NCI-H510A (cell line): Measurements from ENCODE around the gene ATG10.
"Not testable (repeated sequence)": the region's sequence is repeated elsewhere in the genome, so short reads cannot be mapped to it uniquely, and the experiment has no call there.

ENCODE experiments used
- DNase-seq: peaks from one replicate; lab custom pipeline; 2025; lab: John Stamatoyannopoulos, UW

Gene ATG10

DNA sequence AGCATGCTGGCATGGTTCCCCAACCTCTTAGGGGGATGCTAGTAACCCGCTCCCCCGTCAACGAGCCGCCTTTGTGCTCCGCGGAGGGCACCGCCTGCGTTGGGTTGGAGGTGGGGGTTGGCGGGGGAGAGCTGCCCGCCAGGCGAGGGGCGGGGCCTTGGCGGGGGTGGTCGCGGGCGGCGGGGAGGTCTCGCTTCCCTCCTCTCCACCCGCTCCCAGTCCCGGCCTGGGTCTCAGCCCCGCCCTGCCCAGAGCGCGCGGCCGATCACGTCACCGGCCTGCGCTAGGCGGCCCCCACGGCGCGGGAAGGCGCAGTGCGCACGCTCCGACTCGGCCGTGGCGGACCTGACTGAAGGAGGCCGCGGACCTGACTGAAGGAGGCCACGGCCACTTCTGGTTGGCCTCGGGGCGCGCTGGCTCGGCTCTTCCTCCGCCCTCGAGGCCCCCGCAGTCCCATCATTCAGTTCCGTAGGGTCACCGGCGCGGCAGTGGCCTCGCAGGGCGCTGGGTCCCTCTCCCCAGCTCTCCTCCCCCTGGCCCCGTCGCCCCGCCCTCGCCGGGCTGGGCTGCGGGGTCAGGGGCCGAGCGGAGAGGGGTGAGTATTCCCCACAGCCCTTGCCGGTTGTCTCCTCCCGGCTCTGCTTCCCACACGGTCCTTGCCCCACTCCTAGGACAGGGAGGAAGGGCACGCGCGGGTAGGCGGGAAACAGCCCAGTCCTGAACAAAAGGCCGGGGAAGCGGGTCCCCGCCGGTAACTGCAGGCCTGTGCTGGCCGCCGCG lies at the start of gene ATG10:
Gene ATG10, plus strand, starts transcription at position 312 of the 780 bp plus-strand sequence. CDS start 15,548 bp downstream, outside the sequence.
- peak; percentile 81 for DNase-seq

DNA sequence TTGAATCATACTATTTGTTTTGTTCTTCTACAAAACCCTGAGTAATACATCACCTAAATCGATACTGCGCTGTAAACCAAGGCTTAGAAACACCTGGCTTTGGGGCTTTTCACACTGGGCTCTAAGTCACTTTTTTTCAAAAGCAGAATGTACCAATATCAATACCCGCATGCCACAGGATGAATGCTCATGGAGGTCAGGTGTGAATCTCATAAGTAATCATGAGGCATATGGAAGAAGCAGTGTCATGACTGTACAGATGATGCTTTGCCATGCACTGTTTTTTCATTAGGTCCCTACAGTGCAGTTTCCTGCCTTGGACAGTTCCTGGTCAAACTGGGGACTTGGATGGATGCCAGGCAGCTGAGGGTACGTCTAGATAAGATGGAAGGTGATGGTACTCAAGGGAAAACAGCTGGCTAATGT lies 49.0 kb upstream of the ATG10 start:
- peak; percentile 10 for DNase-seq

DNA sequence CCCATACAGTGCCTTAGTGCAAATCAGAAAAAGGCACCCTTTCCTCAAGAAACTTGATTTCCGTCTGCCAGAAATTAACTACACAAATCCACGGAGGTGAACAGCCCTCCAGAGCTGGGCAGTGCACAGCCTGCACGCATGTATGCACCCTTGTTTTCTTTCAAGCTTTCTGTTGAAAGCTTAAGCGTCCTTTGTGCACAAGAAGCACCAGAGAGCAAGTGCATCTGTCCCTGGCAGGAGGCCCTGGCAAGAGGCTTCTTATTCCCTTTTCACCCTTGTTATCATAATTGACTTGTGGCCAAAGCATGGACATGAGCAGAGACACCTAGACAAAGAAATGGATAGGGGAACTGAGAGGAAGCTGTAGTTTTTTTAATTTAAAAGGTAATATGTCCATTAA lies 47.4 kb upstream of the ATG10 start:
- no peak for DNase-seq

DNA sequence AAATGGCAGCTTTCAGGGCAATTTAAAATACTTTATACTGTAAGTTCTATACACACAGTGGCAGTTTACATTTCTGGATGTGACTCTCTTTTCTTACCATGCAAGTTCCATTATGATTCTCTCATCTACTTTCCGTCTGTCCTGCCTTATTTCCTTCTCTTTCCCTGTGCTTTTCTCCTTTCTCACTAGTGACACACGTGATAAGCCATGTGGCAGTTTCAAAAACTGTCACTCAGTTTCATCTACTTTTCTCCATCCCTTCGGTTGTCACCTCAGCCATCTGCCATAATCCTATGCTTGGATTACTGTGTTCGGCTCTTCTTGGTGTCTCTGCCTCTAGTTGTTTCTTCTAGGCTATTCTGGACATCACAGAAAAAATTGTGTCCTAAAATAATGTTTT lies 46.8 kb upstream of the ATG10 start:
- DNase-seq = no peak

DNA sequence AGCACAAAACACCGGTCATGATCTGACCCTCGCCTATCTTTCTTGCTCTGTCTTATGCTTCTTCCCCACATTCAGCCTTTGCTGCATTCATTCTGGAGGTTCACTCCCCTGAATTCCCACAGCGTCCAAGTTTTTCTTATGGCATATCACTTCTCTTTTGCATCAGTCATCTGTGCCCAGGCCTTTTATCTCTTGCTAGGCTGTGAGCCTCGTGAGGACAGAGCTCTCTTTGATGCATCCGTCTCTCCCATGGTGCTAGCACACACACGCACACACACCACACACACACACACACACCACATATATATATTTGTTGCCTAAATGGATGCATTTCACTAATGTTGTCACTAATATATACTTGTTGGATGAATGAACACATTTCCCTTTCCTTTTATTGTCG lies 45.8 kb upstream of the ATG10 start:
- no peak for DNase-seq

DNA sequence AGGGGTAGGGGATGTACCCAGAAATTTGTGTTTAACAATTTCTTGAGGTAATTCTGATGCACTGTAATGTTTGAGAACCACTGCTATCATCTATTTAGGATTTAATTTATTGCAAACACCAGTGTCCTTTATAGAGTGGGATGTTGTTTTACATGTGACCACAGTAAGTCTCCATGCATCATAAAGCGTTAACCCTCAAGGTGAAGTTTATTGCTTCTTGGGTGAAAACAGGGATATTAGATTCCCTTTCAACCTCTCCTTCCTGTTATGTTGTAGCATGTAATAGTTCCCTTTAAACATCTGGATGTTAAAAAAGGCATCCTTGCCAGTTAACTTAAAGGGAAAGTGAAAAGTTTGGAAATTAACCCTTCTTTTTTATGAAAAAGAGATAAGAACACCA lies 35.8 kb upstream of the ATG10 start:
- DNase-seq = no peak

DNA sequence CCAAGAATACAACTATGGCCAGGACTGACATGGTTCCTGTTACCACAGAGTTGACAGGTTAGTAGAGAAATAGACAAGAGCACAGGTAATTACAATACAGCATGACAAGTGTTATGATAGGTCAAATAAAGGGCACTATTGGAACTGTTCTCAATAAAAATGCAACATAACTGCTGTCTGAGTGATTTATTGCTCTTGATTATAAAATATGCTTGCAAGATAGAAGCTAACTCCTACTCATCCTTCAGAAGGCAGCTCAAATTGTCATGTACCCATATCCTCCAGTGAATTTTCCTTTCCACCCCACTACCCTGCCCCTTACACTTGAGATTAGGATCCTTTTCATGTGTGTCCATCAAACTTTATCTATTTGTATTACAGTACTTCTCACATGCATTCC lies 35.1 kb upstream of the ATG10 start:
- DNase-seq = no peak

DNA sequence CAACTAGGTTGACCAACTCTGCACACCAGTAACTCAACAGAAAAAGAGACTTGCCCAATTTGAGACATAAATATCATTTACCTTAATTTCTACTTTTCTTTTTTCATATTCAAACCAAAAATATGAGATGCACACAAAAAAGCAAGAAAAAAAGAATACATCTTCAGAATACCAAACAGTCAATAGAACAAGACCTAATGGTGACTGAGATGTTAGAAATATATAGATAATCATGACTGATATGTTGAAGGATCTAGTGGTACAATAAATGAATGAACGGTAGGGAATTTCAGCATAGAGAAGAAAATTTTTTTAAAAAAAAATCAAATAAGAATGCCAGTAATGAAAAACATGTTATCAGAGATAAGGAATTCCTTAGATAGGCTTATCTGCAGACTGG lies 29.1 kb upstream of the ATG10 start:
- no peak for DNase-seq

DNA sequence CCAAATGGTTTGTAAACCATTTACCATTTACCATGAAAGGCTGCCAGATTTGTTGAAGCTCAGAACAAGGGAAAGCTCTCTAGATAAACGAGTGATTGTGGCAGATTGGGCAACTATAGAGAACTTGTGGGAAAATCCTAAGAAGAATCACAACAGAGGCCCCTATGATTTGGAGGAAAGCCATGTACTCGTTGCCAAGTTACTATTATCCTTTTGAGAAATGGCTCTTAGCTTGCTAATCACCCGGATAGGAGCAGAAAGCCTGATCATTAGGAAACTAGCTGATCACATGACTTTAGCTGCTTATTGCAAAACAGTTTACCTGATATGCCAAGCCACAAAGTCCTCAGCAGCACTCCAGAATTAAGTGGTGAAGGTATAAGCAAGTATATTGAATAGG lies 23.5 kb upstream of the ATG10 start:
- no peak for DNase-seq

DNA sequence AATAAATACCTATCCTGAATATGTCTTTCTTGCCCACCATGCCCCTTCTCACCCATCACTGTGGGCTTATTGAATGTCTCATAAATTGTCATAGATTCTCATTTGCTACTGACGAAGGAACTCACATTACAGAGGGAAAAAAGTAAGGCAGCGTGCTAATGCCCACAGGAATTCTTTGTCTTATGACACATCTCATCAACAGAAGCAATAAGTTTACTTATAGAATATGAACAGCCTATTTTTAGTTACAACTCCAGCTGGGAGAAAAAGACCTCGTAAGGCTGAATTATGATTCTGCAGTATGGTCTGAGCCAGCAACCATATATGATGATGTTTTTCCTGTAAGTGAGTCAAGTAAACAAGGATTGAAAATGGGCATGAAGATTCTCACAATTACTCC lies 22.4 kb upstream of the ATG10 start:
- DNase-seq = no peak

DNA sequence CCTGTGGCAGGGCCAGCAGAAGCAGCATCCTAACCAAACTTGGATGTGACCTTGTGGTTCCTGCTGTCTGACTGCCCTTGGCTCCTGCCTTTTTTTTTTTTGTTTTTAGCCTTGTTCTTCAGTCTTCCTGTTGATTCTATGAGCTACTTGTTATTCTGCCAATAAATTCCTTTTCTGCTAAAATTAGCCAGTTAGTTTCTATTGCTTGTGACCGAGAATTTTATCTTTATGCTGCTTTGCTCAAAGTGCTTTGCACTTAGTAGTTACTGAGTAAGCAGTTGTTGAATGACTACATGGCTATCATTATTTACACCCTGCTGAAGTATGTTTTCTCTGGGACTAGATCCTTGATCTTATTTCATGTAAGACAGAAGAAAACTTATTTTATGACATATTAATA lies 20.8 kb upstream of the ATG10 start:
- no peak for DNase-seq

DNA sequence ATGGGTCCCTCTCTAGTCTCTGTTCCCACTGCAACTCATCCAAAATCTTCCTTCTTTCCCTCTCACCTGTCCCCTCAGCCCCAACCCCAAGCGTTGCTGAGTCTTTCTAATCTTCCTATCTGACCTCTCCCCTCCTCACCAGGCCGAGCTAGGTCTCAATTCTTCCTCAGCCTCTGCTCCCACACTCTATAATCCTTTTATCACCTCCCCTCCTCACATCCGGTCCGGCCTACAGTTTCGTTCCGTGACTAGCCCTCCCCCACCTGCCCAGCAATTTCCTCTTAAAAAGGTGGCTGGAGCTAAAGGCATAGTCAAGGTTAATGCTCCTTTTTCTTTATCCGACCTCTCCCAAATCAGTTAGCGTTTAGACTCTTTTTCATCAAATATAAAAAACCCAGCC lies 17.0 kb upstream of the ATG10 start:
- not testable (repeated sequence) for DNase-seq

DNA sequence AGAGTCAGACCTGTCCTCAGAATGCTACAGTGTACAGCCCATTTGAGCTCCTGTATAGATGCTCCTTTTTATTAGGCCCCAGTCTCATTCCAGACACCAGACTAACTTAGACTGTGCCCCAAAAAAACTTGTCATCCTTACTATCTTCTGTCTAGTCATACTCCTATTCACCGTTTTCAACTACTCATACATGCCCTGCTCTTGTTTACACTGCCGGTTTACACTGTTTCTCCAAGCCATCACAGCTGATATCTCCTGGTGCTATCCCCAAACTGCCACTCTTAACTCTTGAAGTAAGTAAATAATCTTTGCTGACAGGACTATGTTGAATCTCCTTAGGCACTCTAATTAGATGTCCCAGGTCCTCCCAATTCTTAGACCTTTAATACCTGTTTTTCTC lies 13.7 kb upstream of the ATG10 start:
- DNase-seq = not testable (repeated sequence)

DNA sequence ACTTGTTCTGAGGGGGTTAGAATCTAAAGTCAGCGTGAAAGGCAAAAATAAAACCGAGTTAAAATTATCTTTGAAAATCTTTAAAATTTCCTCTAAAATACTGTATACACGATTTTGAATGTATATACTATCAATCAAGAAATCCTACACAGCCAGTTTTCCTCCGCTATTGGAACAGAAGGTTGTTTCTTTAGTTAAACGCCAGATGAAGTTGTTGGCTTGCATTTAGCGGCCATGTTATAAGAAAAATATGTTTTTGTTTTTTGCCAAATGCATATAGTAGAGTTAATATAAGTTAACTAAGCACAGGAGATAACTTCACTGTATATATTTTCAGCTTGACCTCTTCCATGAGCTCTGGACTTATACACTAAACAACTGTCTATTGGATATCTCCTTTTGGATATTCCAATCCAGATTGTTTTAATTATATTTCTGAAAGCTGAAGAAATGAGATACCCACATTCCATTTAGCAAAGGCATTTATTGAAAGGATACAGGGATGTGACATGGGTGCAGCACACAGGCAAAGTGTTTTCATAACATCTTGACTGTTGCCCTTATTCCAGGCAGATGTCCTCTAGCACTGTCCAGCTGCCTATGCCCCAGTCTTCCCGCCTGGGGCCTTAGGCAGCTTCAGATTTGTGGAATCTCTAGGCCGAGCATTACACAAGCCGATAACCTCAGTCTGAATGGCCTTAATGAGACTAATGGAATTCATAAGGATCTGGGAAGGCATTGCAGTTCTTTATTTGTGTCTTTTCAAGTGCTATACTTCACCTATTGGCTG lies 10.0 kb upstream of the ATG10 start:
- DNase-seq = no peak

DNA sequence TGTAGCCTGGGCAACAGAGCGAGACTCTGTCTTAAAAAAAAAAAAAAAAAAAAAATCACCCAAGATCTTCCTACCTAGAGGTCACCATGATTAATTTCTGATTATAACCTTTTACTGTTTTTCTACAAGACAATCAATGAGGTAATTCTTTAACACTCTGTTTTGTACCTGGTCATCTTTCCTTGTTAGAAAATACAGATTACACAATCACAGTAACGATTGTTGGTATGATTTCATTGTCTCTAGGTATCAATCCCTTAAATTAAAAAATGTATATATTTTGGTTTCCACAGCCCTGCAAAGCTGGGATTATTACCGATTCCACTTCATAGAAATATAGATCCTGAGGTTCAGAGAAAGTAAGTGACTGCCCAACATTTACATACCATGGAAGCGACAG lies 8.3 kb upstream of the ATG10 start:
- DNase-seq = no peak

DNA sequence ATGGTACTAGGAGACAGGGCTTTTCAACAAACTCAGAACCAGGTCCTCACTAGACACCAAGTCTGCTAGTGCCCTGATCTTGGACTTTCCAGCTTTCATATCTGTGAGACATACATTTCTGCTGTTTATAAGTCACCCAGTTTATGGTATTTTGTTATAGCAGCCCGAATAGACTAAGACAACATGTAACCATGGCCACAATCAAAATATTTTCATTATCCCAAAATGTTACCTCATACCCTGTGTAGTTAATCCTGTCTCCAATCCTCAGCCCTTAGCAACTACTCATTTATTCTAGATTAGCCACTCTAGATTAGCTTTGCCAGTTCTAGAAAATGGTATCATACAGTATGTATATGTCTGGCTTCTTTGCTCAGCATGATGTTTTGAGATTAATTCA lies 6.3 kb upstream of the ATG10 start:
- no peak for DNase-seq

DNA sequence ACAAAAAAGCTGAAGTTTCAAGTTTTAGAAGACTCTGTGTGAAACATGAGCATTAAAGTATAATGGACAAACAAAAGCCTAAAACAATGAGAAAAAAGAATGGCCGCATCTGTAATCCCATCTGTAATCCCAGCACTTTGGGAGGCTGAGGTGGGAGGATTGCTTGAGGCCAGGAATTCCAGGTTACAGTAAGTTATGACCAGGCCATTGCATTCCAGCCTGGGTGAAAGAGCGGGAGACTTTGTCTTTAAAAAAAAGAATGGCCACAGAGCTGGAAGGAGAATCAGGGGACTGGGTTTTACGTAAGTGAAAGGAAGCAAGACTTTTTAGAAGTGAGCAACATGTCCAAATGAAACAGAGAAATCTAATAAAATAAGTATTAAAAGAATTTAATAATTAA lies 2.6 kb upstream of the ATG10 start:
- no peak for DNase-seq

DNA sequence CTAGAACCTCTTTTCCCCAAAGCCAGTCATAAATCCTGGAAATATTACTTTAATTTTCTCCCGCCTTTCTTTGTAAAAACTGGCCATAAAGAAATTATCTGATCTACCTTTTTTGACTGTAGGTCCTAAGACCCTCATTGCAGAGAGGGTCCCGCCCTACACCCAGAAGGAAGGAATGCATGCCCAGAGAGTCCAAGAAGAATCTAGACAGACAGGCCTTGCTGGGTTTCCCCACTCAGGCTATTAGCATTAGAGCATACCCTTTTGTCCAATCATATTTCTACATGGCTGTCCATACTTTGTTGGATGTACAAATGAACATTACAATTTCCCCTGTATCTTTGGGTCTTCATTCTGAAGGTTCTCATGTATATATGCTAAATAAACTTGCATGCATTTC lies 1.9 kb upstream of the ATG10 start:
- no peak for DNase-seq

DNA sequence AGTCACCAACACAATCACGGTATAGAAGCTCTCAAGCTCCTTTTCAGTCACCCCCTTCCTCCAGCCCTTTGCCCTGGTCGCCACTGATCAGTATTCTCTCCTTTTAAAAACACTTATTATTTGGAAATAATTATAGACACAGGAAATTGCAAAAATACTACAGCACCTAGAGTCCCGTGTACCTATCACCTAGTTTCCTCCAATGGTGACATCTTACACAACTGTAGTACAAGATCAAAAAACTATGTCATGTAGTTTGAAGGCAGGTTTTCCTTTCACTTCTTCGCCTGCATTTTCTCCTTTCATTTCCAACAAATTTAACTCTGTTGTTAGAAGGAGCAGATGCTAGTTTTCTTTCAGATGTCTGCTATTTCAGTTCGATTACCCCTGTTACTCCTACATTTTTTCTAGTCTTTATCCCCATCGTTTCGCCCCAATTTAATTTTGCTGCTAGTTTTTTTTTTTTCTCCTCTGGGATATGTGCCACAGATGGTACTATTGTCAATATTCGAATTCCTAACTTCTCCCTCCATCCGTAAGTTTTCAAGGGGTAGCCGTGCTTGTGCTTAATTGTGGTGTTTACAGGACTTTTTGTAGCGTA lies 612 bp upstream of the ATG10 start:
- DNase-seq = no peak

DNA sequence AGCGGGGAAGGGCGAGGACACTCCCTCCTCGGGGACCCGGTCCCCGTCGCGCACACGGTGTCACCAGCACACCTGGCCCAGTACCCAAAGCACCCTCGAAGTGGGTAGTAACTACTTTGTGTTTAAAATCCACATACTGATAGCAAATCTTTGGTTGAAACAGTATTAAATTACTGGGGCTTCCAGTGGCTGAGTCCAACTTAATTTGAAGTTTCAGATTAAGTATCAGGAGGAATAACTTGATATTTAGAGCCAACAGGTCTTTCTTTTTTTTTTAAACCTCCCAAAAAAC lies 615 bp downstream of the ATG10 start:
- DNase-seq = no peak

DNA sequence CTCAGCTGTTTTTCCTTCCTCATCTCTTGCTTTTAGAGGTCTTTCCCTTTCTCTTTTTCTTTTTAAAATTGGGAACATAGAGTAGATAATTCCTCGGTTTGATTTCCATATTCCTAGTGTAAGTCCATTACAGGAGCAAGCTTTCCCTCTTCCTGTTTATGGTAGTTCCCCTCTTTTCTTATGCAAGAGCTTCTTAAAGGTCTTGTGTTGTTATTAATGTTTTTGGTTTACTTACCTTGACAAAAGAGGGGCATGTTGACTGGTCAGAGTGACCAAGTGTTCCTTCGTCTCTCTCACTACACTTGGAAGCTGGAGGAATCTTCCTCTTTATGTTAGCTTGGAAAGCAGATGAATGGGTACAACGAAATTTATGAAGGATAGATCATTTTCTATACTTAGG lies 8.3 kb downstream of the ATG10 start:
- DNase-seq = no peak

DNA sequence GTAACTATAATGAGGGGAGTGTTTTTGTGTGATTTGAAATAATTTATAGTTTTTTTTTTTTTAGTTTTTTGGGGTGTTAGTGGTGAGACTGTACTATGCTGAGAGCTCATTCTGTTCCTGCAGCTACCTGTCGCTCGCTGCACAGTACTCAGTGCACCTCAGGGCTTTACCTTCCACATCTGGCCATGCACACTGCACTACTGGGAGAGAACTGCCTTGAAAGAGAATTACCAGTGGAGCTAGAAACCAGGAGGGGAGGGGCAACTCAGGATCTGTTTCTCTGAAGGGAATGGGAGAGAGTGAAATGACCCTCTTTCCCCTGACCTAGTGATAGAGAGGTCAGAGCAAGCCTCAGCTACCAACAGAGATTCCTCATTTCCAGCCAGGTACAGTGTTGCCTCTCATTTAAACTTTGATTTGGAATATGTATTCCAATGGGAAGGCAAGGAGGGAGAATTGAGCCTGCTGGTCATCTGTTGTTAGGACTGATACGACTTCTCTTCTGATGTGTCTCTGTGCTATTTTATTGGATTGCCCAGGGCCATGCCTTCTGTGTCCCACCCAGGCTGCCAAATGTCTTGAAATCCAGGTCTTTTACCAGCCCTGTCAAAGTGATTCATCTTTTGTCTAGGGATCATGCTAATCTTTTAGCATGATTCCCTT lies 8.9 kb downstream of the ATG10 start:
- no peak for DNase-seq

DNA sequence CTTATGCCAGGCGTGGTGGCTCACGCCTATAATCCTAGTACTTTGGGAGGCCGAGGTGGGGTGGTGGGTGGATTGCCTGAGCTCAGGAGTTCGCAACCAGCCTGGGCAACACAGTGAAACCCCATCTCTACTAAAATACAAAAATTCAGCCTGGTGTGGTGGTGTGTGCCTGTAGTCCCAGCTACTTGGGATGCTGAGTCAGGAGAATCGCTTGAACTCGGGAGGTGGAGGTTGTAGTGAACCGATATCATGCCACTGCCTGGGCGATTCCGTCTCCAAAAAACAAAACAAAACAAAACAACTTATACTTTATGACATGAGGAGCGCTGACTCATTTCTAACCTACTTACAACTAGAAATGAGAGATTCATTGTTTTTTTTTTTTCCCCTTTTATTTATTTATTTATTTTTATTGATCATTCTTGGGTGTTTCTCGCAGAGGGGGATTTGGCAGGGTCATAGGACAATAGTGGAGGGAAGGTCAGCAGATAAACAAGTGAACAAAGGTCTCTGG lies 10.4 kb downstream of the ATG10 start:
- not testable (repeated sequence) for DNase-seq
